Suprapubic skin (tissue), 4 donors: Measurements from ENCODE around the gene TIMP1. TPM values are rescaled to one million over a fixed set of nuclear protein-coding genes. Genes with fewer than 3 reads are reported as not detected.
A peak's percentile ranks its signal among the peaks of the same experiment; 100 is the strongest.

Experiments used
- DNase-seq, 2 donors: peaks; one replicate each; pipeline ENCODE4 v3.0.0-alpha.2; 2019; ENCODE audit warnings: low spot score in 2 of 2
- H3K27ac ChIP-seq: fragments of 200-600 bp; sonication (generic); one replicate; pipeline ENCODE4 v1.5.1; 2019
- H3K27me3 ChIP-seq: fragments of 200-600 bp; sonication (generic); one replicate; pipeline ENCODE4 v1.5.1; 2019
- H3K36me3 ChIP-seq: fragments of 200-600 bp; sonication (generic); one replicate; pipeline ENCODE4 v1.5.1; 2019
- H3K4me1 ChIP-seq: fragments of 200-600 bp; sonication (generic); one replicate; pipeline ENCODE4 v1.5.1; 2019
- H3K4me3 ChIP-seq: fragments of 200-600 bp; sonication (generic); one replicate; pipeline ENCODE4 v1.5.1; 2019; ENCODE audit warnings: mild to moderate bottlenecking
- H3K9me3 ChIP-seq: fragments of 200-600 bp; sonication (generic); one replicate; pipeline ENCODE4 v1.5.1; 2019
- CTCF ChIP-seq, 2 donors: fragments of 200-600 bp in 1 of 2; fragments of 450-650 bp in 1 of 2; sonication (generic) in 1 of 2; IDR thresholded peaks; one replicate each; pipeline ENCODE4 v1.5.1; 2016 to 2019; ENCODE audit warnings: antibody characterized with exemption in 2 of 2, mild to moderate bottlenecking in 1 of 2, moderate library complexity in 1 of 2
- EP300 ChIP-seq: sonication (generic); formaldehyde crosslinking; IDR thresholded peaks from one replicate; pipeline ENCODE4 v1.6.1; 2017; ENCODE audit warnings: antibody characterized with exemption
- POLR2A ChIP-seq, 2 donors: fragments of 450-650 bp; IDR thresholded peaks; one replicate each; pipeline ENCODE4 v1.6.1; 2017; ENCODE audit warnings: antibody characterized with exemption in 2 of 2, mild to moderate bottlenecking in 2 of 2, moderate library complexity in 2 of 2
- POLR2AphosphoS5 ChIP-seq, 3 donors: sonication (generic); formaldehyde crosslinking; IDR thresholded peaks; one replicate each; pipeline ENCODE4 v1.6.1; 2017; ENCODE audit warnings: antibody characterized with exemption in 3 of 3
- WGBS: methylation state at CpG from one replicate; pipeline ENCODE4 v1.1.5; 2018; 5-methylcytosine and 5-hydroxymethylcytosine counted together
- total RNA-seq, 4 donors: library from RNA; depleted of rRNA; stranded (reverse); fragments of >200 nt; gene quantifications; one replicate each; pipeline ENCODE4 v1.1.0, GENCODE V29; 2016

The TIMP1 gene
- total RNA-seq, 4 donors from 2014 or later = 37.7 to 94.2 (median 69.2) TPM

- peak in 1 of 2 donors; percentile 61 for DNase-seq
- WGBS = no CpG with 5 or more reads among the region's 41 CpGs
- Histone ChIP-seq H3K9me3 (no peaks in the 10 kb centered on the region), H3K27ac (peak overlapping the region; percentile 51), H3K27me3 (no peaks in the 10 kb centered on the region), H3K36me3 (peaks cover 26% of the 10 kb centered on the region), H3K4me3 (peak overlapping the region; percentile 34), H3K4me1 (peaks cover 14% of the 10 kb centered on the region)
- TF ChIP-seq CTCF (IDR thresholded peaks at IDR 0.05) (no peak), EP300 (no peak), POLR2AphosphoS5 (IDR thresholded peaks at IDR 0.05) (no peak), POLR2A (IDR thresholded peaks at IDR 0.05) (no peak)
Measured at GRCh38 chrX:47574076-47574546, 8.1 kb upstream of the TIMP1 start.

GRCh38 chrX:47574547-47575301, 7.5 kb upstream of the TIMP1 start:
- Histone ChIP-seq H3K36me3 (peaks cover 20% of the 10 kb centered on the region), H3K4me3 (peak overlapping the region; percentile 34), H3K27me3 (no peaks in the 10 kb centered on the region), H3K9me3 (no peaks in the 10 kb centered on the region), H3K4me1 (peaks cover 14% of the 10 kb centered on the region), H3K27ac (no peak overlapping the region)
- WGBS = 59% methylated on average over 13 of the region's 27 CpGs
- DNase-seq = peak in 1 of 2 donors; percentile 63
- no peak for TF ChIP-seq CTCF (IDR thresholded peaks at IDR 0.05)
- no peak for TF ChIP-seq EP300
- TF ChIP-seq POLR2A (IDR thresholded peaks at IDR 0.05) = no peak
- no peak for TF ChIP-seq POLR2AphosphoS5 (IDR thresholded peaks at IDR 0.05)

GRCh38 chrX:47576021-47576898, 6.0 kb upstream of the TIMP1 start:
- Histone ChIP-seq H3K4me3 (no peak overlapping the region), H3K27ac (no peak overlapping the region), H3K36me3 (peaks cover 7% of the 10 kb centered on the region), H3K4me1 (peaks cover 14% of the 10 kb centered on the region), H3K27me3 (no peaks in the 10 kb centered on the region), H3K9me3 (no peaks in the 10 kb centered on the region)
- 92% methylated on average over 20 of the region's 20 CpGs for WGBS
- no peak for DNase-seq
- TF ChIP-seq POLR2A (IDR thresholded peaks at IDR 0.05) = no peak
- no peak for TF ChIP-seq EP300
- TF ChIP-seq CTCF (IDR thresholded peaks at IDR 0.05) = no peak
- no peak for TF ChIP-seq POLR2AphosphoS5 (IDR thresholded peaks at IDR 0.05)

GRCh38 chrX:47577424-47577823, 4.8 kb upstream of the TIMP1 start:
- H3K4me1 ChIP-seq = peaks cover 21% of the 10 kb centered on the region
- no peak for DNase-seq
- 53% methylated on average over 9 of the region's 9 CpGs for WGBS
- H3K4me3 ChIP-seq = no peak overlapping the region
- no peaks in the 10 kb centered on the region for H3K9me3 ChIP-seq
- no peaks in the 10 kb centered on the region for H3K36me3 ChIP-seq
- H3K27me3 ChIP-seq = no peaks in the 10 kb centered on the region
- no peak overlapping the region for H3K27ac ChIP-seq
- TF ChIP-seq POLR2AphosphoS5 (IDR thresholded peaks at IDR 0.05) (no peak), POLR2A (IDR thresholded peaks at IDR 0.05) (no peak), EP300 (no peak), CTCF (IDR thresholded peaks at IDR 0.05) (no peak)

GRCh38 chrX:47577901-47578300, 4.3 kb upstream of the TIMP1 start:
- no peaks in the 10 kb centered on the region for H3K36me3 ChIP-seq
- H3K27me3 ChIP-seq = no peaks in the 10 kb centered on the region
- no peaks in the 10 kb centered on the region for H3K9me3 ChIP-seq
- no peak overlapping the region for H3K4me3 ChIP-seq
- peaks cover 21% of the 10 kb centered on the region for H3K4me1 ChIP-seq
- H3K27ac ChIP-seq = no peak overlapping the region
- 67% methylated on average over 1 of the region's 3 CpGs for WGBS
- DNase-seq = no peak
- TF ChIP-seq EP300 (no peak), POLR2AphosphoS5 (IDR thresholded peaks at IDR 0.05) (no peak), CTCF (IDR thresholded peaks at IDR 0.05) (no peak), POLR2A (IDR thresholded peaks at IDR 0.05) (no peak)
